Subcutaneous adipose tissue (tissue), 4 donors: ENCODE results near the gene PLCG2. TPM values are rescaled to one million over a fixed set of nuclear protein-coding genes. Genes with fewer than 3 reads are reported as not detected.

Experiments
- total RNA-seq, 4 donors: library from RNA; depleted of rRNA; stranded (reverse); fragments of >200 nt; gene quantifications; one replicate each; pipeline ENCODE4 v1.1.0, GENCODE V29; 2016
- TF ChIP-seq, protein P1 (sequence below): fragments of 450-650 bp; IDR thresholded peaks from one replicate; pipeline ENCODE4 v1.5.1; 2016; ENCODE audit warnings: low read depth, mild to moderate bottlenecking, control low read depth, antibody characterized with exemption, moderate library complexity

Gene PLCG2
- total RNA-seq, 4 donors from 2014 or later, result 19.8 to 34.9 (median 23.8) TPM

GRCh38 chr16:81885976-81886586 lies 107.0 kb downstream of the PLCG2 start:
- TF ChIP-seq, protein P1, sequence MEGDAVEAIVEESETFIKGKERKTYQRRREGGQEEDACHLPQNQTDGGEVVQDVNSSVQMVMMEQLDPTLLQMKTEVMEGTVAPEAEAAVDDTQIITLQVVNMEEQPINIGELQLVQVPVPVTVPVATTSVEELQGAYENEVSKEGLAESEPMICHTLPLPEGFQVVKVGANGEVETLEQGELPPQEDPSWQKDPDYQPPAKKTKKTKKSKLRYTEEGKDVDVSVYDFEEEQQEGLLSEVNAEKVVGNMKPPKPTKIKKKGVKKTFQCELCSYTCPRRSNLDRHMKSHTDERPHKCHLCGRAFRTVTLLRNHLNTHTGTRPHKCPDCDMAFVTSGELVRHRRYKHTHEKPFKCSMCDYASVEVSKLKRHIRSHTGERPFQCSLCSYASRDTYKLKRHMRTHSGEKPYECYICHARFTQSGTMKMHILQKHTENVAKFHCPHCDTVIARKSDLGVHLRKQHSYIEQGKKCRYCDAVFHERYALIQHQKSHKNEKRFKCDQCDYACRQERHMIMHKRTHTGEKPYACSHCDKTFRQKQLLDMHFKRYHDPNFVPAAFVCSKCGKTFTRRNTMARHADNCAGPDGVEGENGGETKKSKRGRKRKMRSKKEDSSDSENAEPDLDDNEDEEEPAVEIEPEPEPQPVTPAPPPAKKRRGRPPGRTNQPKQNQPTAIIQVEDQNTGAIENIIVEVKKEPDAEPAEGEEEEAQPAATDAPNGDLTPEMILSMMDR, result no peak

GRCh38 chr16:81888520-81889394 lies 109.7 kb downstream of the PLCG2 start:
- TF ChIP-seq, protein P1, result no peak

GRCh38 chr16:81891736-81892364 lies 112.8 kb downstream of the PLCG2 start:
- TF ChIP-seq, protein P1, result no peak

GRCh38 chr16:81894592-81894991 lies 115.5 kb downstream of the PLCG2 start:
- TF ChIP-seq, protein P1, result no peak

DNA sequence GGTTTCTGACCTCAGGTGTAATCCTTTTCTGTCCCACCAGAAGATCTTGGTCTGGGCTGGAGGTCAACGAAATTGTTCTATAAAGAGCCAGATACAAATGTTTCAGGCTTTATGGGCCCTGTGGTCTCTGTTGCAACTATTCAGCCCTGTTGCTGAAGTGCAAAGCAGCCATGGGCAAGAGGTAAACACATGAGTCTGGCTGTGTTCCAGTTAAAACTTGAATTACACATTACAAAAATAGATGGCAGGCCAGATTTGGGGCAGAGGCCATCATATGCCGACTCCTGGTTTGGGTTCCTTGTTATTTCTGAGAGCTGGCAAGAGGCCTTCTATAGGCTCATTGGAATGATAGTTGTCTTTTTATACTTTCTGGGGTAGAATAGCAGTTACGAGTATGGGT lies 117.8 kb downstream of the PLCG2 start:
- TF ChIP-seq, protein P1, result no peak

- TF ChIP-seq, protein P1, result no peak
Observed at GRCh38 chr16:81899601-81900000, 120.5 kb downstream of the PLCG2 start.

DNA sequence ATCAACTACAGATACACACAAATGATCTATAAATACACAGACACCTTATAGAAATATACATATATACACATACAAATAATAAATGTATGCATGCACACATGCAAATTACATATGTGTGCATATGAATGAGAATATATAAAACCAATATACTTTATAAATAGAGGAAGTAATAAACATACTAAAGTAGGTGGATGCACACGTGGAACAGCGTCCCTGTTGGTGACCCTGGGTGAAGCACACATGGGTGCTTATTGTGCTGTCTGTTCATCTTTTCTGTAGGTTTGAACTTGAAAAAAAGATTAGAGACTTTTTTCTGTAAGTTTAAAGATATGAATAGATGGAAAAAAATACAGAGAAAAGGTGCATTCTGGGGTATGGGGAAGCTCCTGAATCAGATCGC lies 120.9 kb downstream of the PLCG2 start:
- TF ChIP-seq, protein P1, result no peak
